HFFc6 (cell line): ENCODE results near the gene ERAL1. TPM values are rescaled to one million over a fixed set of nuclear protein-coding genes. Genes with fewer than 3 reads are reported as not detected.

Experiments
- DNase-seq: peaks from one replicate; pipeline ENCODE4 v3.0.0-alpha.2; 2018
- H3K27ac Mint-ChIP-seq: 2 replicates; pipeline ENCODE4 v1.8.0; 2020; ENCODE audit warnings: mild to moderate bottlenecking, mixed read lengths
- H3K27me3 Mint-ChIP-seq: 2 replicates; pipeline ENCODE4 v1.8.0; 2021; ENCODE audit warnings: mild to moderate bottlenecking, moderate library complexity, mixed read lengths; ENCODE audit not compliant: insufficient read depth
- H3K36me3 Mint-ChIP-seq: 2 replicates; pipeline ENCODE4 v1.8.0; 2021; ENCODE audit warnings: low read depth, mixed read lengths
- H3K4me1 Mint-ChIP-seq: 2 replicates; pipeline ENCODE4 v1.8.0; 2020; ENCODE audit warnings: low read depth, mixed read lengths
- H3K4me3 Mint-ChIP-seq: 2 replicates; pipeline ENCODE4 v1.8.0; 2020; ENCODE audit warnings: mild to moderate bottlenecking, moderate library complexity, mixed read lengths
- H3K9me3 Mint-ChIP-seq: 2 replicates; pipeline ENCODE4 v1.8.0; 2020; ENCODE audit warnings: mild to moderate bottlenecking, mixed read lengths
- CTCF ChIP-seq: fragments of 200-600 bp; sonication (generic); IDR thresholded peaks from 2 replicates; pipeline ENCODE4 v1.5.0; 2021; ENCODE audit warnings: antibody characterized with exemption, mild to moderate bottlenecking
- total RNA-seq, 6 experiments: library from RNA; stranded (reverse); fragmentation: NEBNext Ultra II Directional; extraction: Animal tissue kit (Norgen Biotek cat#: 25700); gene quantifications; 2 replicates in 1 of 6; 3 replicates in 5 of 6; pipeline ENCODE4 v1.2.3, GENCODE V29; 2021

Gene ERAL1
- total RNA-seq, 6 experiments from 2014 or later: 43.3 to 55.1 (median 46.1) TPM

GRCh38 chr17:28865946-28866752 is 11.3 kb downstream of the ERAL1 start:
- H3K4me1 Mint-ChIP-seq: peaks cover 5% of the 10 kb centered on the region
- peaks cover 2% of the 10 kb centered on the region for H3K27me3 Mint-ChIP-seq
- DNase-seq: no peak
- no peaks in the 10 kb centered on the region for H3K9me3 Mint-ChIP-seq
- TF ChIP-seq CTCF: no peak
- no peak overlapping the region for H3K4me3 Mint-ChIP-seq
- no peak overlapping the region for H3K27ac Mint-ChIP-seq
- no peaks in the 10 kb centered on the region for H3K36me3 Mint-ChIP-seq

GRCh38 chr17:28867276-28867675 is 12.5 kb downstream of the ERAL1 start:
- Mint-ChIP-seq H3K27ac (no peak overlapping the region), H3K4me1 (peaks cover 5% of the 10 kb centered on the region), H3K36me3 (no peaks in the 10 kb centered on the region), H3K27me3 (peaks cover 2% of the 10 kb centered on the region), H3K9me3 (no peaks in the 10 kb centered on the region), H3K4me3 (no peak overlapping the region)
- no peak for TF ChIP-seq CTCF
- DNase-seq: no peak

- no peak for DNase-seq
- Mint-ChIP-seq H3K36me3 (no peaks in the 10 kb centered on the region), H3K9me3 (no peaks in the 10 kb centered on the region), H3K4me1 (peaks cover 3% of the 10 kb centered on the region; the same call in 1 of the 2 replicates), H3K27me3 (peaks cover 6% of the 10 kb centered on the region), H3K4me3 (no peak overlapping the region), H3K27ac (no peak overlapping the region)
- no peak for TF ChIP-seq CTCF
Measured at GRCh38 chr17:28871056-28871579, 16.3 kb downstream of the ERAL1 start.

- H3K27me3 Mint-ChIP-seq: peaks cover 4% of the 10 kb centered on the region
- H3K36me3 Mint-ChIP-seq: no peaks in the 10 kb centered on the region
- no peak overlapping the region for H3K4me3 Mint-ChIP-seq
- peaks cover 15% of the 10 kb centered on the region for H3K4me1 Mint-ChIP-seq
- H3K27ac Mint-ChIP-seq: no peak overlapping the region
- no peak for TF ChIP-seq CTCF
- no peak for DNase-seq
- no peaks in the 10 kb centered on the region for H3K9me3 Mint-ChIP-seq
Measured at GRCh38 chr17:28873839-28874238, 19.0 kb downstream of the ERAL1 start.

- H3K27me3 Mint-ChIP-seq: peaks cover 4% of the 10 kb centered on the region
- H3K9me3 Mint-ChIP-seq: no peaks in the 10 kb centered on the region
- H3K4me1 Mint-ChIP-seq: peaks cover 19% of the 10 kb centered on the region
- H3K36me3 Mint-ChIP-seq: no peaks in the 10 kb centered on the region
- no peak overlapping the region for H3K4me3 Mint-ChIP-seq
- no peak overlapping the region for H3K27ac Mint-ChIP-seq
- no peak for DNase-seq
- no peak for TF ChIP-seq CTCF
Measured at GRCh38 chr17:28874750-28875149, 19.9 kb downstream of the ERAL1 start.
